GM19099 (cell line): ENCODE results near the gene OBSCN.

ENCODE experiments used
- POLR2A ChIP-seq: IDR thresholded peaks from 3 replicates; pipeline ENCODE4 v1.6.1; 2011; ENCODE audit warnings: low read depth; ENCODE audit not compliant: insufficient read length; ENCODE audit errors: extremely low read depth

The OBSCN gene

GRCh38 chr1:228286505-228287417 lies 78.9 kb downstream of the OBSCN start:
- TF ChIP-seq POLR2A = no peak

- no peak for TF ChIP-seq POLR2A
Observed at GRCh38 chr1:228287541-228288425, 79.9 kb downstream of the OBSCN start.

GRCh38 chr1:228288536-228289238 lies 80.8 kb downstream of the OBSCN start:
- TF ChIP-seq POLR2A = no peak

GRCh38 chr1:228289239-228289849 lies 81.5 kb downstream of the OBSCN start:
- no peak for TF ChIP-seq POLR2A

GRCh38 chr1:228289996-228290881 lies 82.4 kb downstream of the OBSCN start:
- TF ChIP-seq POLR2A = no peak

GRCh38 chr1:228291906-228292608 lies 84.2 kb downstream of the OBSCN start:
- no peak for TF ChIP-seq POLR2A

- TF ChIP-seq POLR2A = no peak
Observed at GRCh38 chr1:228292609-228292911, 84.7 kb downstream of the OBSCN start.

GRCh38 chr1:228293393-228293792 lies 85.5 kb downstream of the OBSCN start:
- TF ChIP-seq POLR2A = no peak

- TF ChIP-seq POLR2A = no peak
Observed at GRCh38 chr1:228293816-228294500, 86.1 kb downstream of the OBSCN start.

GRCh38 chr1:228294717-228295116 lies 86.9 kb downstream of the OBSCN start:
- no peak for TF ChIP-seq POLR2A

GRCh38 chr1:228295201-228295600 lies 87.4 kb downstream of the OBSCN start:
- TF ChIP-seq POLR2A = no peak

- TF ChIP-seq POLR2A = no peak
Observed at GRCh38 chr1:228295981-228296380, 88.1 kb downstream of the OBSCN start.

GRCh38 chr1:228297242-228297641 lies 89.4 kb downstream of the OBSCN start:
- no peak for TF ChIP-seq POLR2A
